A673 (cell line): Measurements from ENCODE around the gene CYP46A1. TPM values are rescaled to one million over a fixed set of nuclear protein-coding genes. Genes with fewer than 3 reads are reported as not detected.

ENCODE experiments used
- BruUV-seq: library from RNA; stranded (reverse); fragments of 400-500 nt; replicated peaks from 2 replicates; lab custom pipeline; 2021; lab: Mats Ljungman, UMichigan
- CTCF ChIA-PET: fragments of 300-600 bp; sonication (Branson Sonifier 250); formaldehyde crosslinking; loops from one replicate; lab custom pipeline; 2022; ENCODE audit warnings: antibody characterized with exemption; lab: Charles Lee
- POLR2A ChIA-PET: fragments of 300-600 bp; sonication (Branson Sonifier 250); formaldehyde crosslinking; loops from one replicate; lab custom pipeline; 2022; ENCODE audit warnings: antibody characterized with exemption; ENCODE audit not compliant: low non-redundant PET; lab: Charles Lee
- DNase-seq: peaks from one replicate; pipeline ENCODE4 v3.0.0-alpha.2; 2015; ENCODE audit warnings: low spot score
- H3K27ac ChIP-seq: fragments of 200-600 bp; sonication (generic); 2 replicates; pipeline ENCODE4 v1.5.1; 2016; ENCODE audit warnings: mixed run types, low read depth, mild to moderate bottlenecking, mixed read lengths, antibody characterized with exemption, low read length; ENCODE audit not compliant: poor library complexity, severe bottlenecking
- H3K27me3 ChIP-seq: fragments of 200-600 bp; sonication (generic); replicated peaks from 2 replicates; pipeline ENCODE4 v1.6.1; 2017; ENCODE audit warnings: mixed run types, low read depth, mild to moderate bottlenecking, mixed read lengths, antibody characterized with exemption, low read length; ENCODE audit not compliant: insufficient read depth, poor library complexity
- H3K36me3 ChIP-seq: fragments of 200-600 bp; sonication (generic); 2 replicates; pipeline ENCODE4 v1.6.1; 2016; ENCODE audit warnings: mixed run types, mild to moderate bottlenecking, mixed read lengths, antibody characterized with exemption, low read length; ENCODE audit not compliant: insufficient read depth, poor library complexity, severe bottlenecking
- H3K4me1 ChIP-seq: fragments of 200-600 bp; sonication (generic); 2 replicates; pipeline ENCODE4 v1.6.1; 2017; ENCODE audit warnings: mixed run types, mild to moderate bottlenecking, mixed read lengths, antibody characterized with exemption, low read length; ENCODE audit not compliant: insufficient read depth, poor library complexity, severe bottlenecking
- H3K4me3 ChIP-seq: fragments of 200-600 bp; sonication (generic); 2 replicates; pipeline ENCODE4 v1.5.1; 2016; ENCODE audit warnings: low read depth, mixed run types, mild to moderate bottlenecking, mixed read lengths, low read length; ENCODE audit not compliant: poor library complexity, severe bottlenecking
- H3K9me3 ChIP-seq: fragments of 200-600 bp; sonication (generic); 2 replicates; pipeline ENCODE4 v1.6.1; 2016; ENCODE audit warnings: mixed run types, low read depth, mild to moderate bottlenecking, mixed read lengths, antibody characterized with exemption, low read length; ENCODE audit not compliant: poor library complexity, severe bottlenecking
- CTCF ChIP-seq: fragments of 300-800, 200-600 bp; sonication (generic); conservative IDR thresholded peaks from 2 replicates; pipeline ENCODE4 v1.5.1; 2017; ENCODE audit warnings: low read depth, mild to moderate bottlenecking, antibody characterized with exemption, low read length, moderate library complexity, mixed read lengths
- EZH2 ChIP-seq: fragments of 200-600 bp; sonication (generic); IDR thresholded peaks from 2 replicates; pipeline ENCODE4 v1.6.1; 2017; ENCODE audit warnings: borderline replicate concordance, low read depth, mild to moderate bottlenecking, mixed read lengths, antibody characterized with exemption, low read length; ENCODE audit not compliant: poor library complexity, severe bottlenecking
- intact Hi-C: fragments of 100-400 bp; cut with micrococcal nuclease; formaldehyde crosslinking; loops from one replicate; pipeline ENCODE4 v1.10.0; 2022; ENCODE audit not compliant: unreplicated experiment
- total RNA-seq: library from RNA; stranded (reverse); gene quantifications from 2 replicates; pipeline ENCODE4 v1.2.3, GENCODE V29; 2021

The CYP46A1 gene
- total RNA-seq, 1 experiment from 2014 or later = not detected

- CTCF ChIA-PET = no interaction called here
- DNase-seq = no peak
- no peaks in the 10 kb centered on the region for H3K36me3 ChIP-seq
- intact Hi-C loops = no loop called here
- POLR2A ChIA-PET = no interaction called here
- TF ChIP-seq EZH2 (no peak), CTCF (no peak)
- no peaks in the 10 kb centered on the region for H3K9me3 ChIP-seq
- BruUV-seq = no TSS peak
- no peak overlapping the region for H3K27ac ChIP-seq
- H3K4me3 ChIP-seq = no peak overlapping the region
- no peaks in the 10 kb centered on the region for H3K27me3 ChIP-seq
- H3K4me1 ChIP-seq = no peaks in the 10 kb centered on the region
These were observed 20.6 kb upstream of the CYP46A1 start for GRCh38 chr14:99663386-99664057.

- intact Hi-C loops = no loop called here
- no peak for TF ChIP-seq CTCF
- no peak for TF ChIP-seq EZH2
- Histone ChIP-seq H3K4me1 (no peaks in the 10 kb centered on the region), H3K27ac (no peak overlapping the region), H3K9me3 (no peaks in the 10 kb centered on the region), H3K4me3 (no peak overlapping the region), H3K36me3 (no peaks in the 10 kb centered on the region), H3K27me3 (no peaks in the 10 kb centered on the region)
- ChIA-PET CTCF (no interaction called here), POLR2A (no interaction called here)
- BruUV-seq = no TSS peak
- no peak for DNase-seq
These were observed 19.8 kb upstream of the CYP46A1 start for GRCh38 chr14:99664058-99664936.

GRCh38 chr14:99664937-99665273 is 19.2 kb upstream of the CYP46A1 start:
- intact Hi-C loops = no loop called here
- no peak for TF ChIP-seq EZH2
- TF ChIP-seq CTCF = no peak
- Histone ChIP-seq H3K27me3 (no peaks in the 10 kb centered on the region), H3K9me3 (no peaks in the 10 kb centered on the region), H3K36me3 (no peaks in the 10 kb centered on the region), H3K4me3 (no peak overlapping the region), H3K27ac (no peak overlapping the region), H3K4me1 (peaks cover under 1% of the 10 kb centered on the region)
- DNase-seq = no peak
- ChIA-PET CTCF (no interaction called here), POLR2A (no interaction called here)
- no TSS peak for BruUV-seq
